CD14-positive monocyte (primary cell): ENCODE results near the gene MIA2. TPM values are rescaled to one million over a fixed set of nuclear protein-coding genes. Genes with fewer than 3 reads are reported as not detected.

Source experiments
- DNase-seq, 3 donors: peaks; one replicate each; pipeline ENCODE4 v3.0.0-alpha.2; 2011 to 2022
- H2AFZ ChIP-seq: 2 replicates; pipeline ENCODE4 v1.6.0; 2012; ENCODE audit warnings: mild to moderate bottlenecking, low read depth, low read length, inconsistent platforms; ENCODE audit not compliant: insufficient read depth, poor library complexity, severe bottlenecking
- H3K27ac ChIP-seq, 2 donors: 1 replicate in 1 of 2; 2 replicates in 1 of 2; pipeline ENCODE4 v1.5.1; 2012 to 2013; ENCODE audit warnings: low read length in 2 of 2, control low read depth in 1 of 2, inconsistent platforms in 1 of 2, low read depth in 1 of 2, mild to moderate bottlenecking in 1 of 2
- H3K27me3 ChIP-seq, 2 donors: one replicate each; pipeline versions ENCODE4 v1.6.0 to v1.6.1; 2011 to 2013; ENCODE audit warnings: low read length in 2 of 2; ENCODE audit not compliant: control insufficient read depth in 2 of 2, insufficient read depth in 2 of 2
- H3K36me3 ChIP-seq, 2 donors: replicated peaks in 1 of 2; 1 replicate in 1 of 2; 2 replicates in 1 of 2; pipeline versions ENCODE4 v1.5.1 to v1.6.1; 2012 to 2013; ENCODE audit warnings: low read length in 2 of 2, control low read depth in 1 of 2, inconsistent platforms in 1 of 2, mild to moderate bottlenecking in 1 of 2; ENCODE audit not compliant: insufficient read depth in 2 of 2, control insufficient read depth in 1 of 2
- H3K4me1 ChIP-seq, 2 donors: 1 replicate in 1 of 2; 2 replicates in 1 of 2; pipeline versions ENCODE4 v1.5.1 to v1.6.1; 2012 to 2013; ENCODE audit warnings: low read length in 2 of 2, control low read depth in 1 of 2, inconsistent platforms in 1 of 2, mild to moderate bottlenecking in 1 of 2, moderate library complexity in 1 of 2; ENCODE audit not compliant: insufficient read depth in 2 of 2, control insufficient read depth in 1 of 2
- H3K4me2 ChIP-seq: replicated peaks from 2 replicates; pipeline ENCODE3; 2012; ENCODE audit warnings: low read length, moderate library complexity, mild to moderate bottlenecking; ENCODE audit not compliant: poor library complexity, severe bottlenecking; ENCODE audit errors: extremely low read depth
- H3K4me3 ChIP-seq, 3 experiments: fragments of 200-600 bp in 1 of 3; sonication (generic) in 1 of 3; replicated peaks in 1 of 3; 1 replicate in 2 of 3; 2 replicates in 1 of 3; pipeline ENCODE4 v1.5.1; 2011 to 2013; ENCODE audit warnings: low read length in 3 of 3, mild to moderate bottlenecking in 3 of 3, control low read depth in 2 of 3, low read depth in 2 of 3, inconsistent platforms in 1 of 3, moderate library complexity in 1 of 3
- H3K79me2 ChIP-seq: 2 replicates; pipeline ENCODE4 v1.6.0; 2012; ENCODE audit warnings: mild to moderate bottlenecking, control low read depth, inconsistent platforms, low read length, moderate library complexity; ENCODE audit not compliant: insufficient read depth
- H3K9ac ChIP-seq: 2 replicates; pipeline ENCODE4 v1.6.0; 2017; ENCODE audit warnings: low read length, mild to moderate bottlenecking; ENCODE audit not compliant: insufficient read depth, poor library complexity, severe bottlenecking
- H3K9me3 ChIP-seq, 2 donors: replicated peaks in 1 of 2; 1 replicate in 1 of 2; 2 replicates in 1 of 2; pipeline versions ENCODE4 v1.5.1 to v1.6.1; 2012 to 2013; ENCODE audit warnings: low read length in 2 of 2, control low read depth in 1 of 2; ENCODE audit not compliant: control insufficient read depth in 1 of 2, insufficient read depth in 1 of 2
- H4K20me1 ChIP-seq: 2 replicates; pipeline ENCODE4 v1.6.0; 2012; ENCODE audit warnings: mild to moderate bottlenecking, low read length, control low read depth, moderate library complexity; ENCODE audit not compliant: insufficient read depth
- H3K27ac Mint-ChIP-seq, 7 donors: one replicate each; pipeline ENCODE4 v1.8.0; 2020; ENCODE audit warnings: mild to moderate bottlenecking in 7 of 7, mixed read lengths in 7 of 7, moderate library complexity in 6 of 7, inconsistent platforms in 2 of 7
- H3K27me3 Mint-ChIP-seq, 3 donors: one replicate each; pipeline ENCODE4 v1.8.0; 2021 to 2022; ENCODE audit warnings: low read depth in 3 of 3, mild to moderate bottlenecking in 3 of 3, mixed read lengths in 3 of 3, moderate library complexity in 3 of 3, inconsistent platforms in 1 of 3
- H3K36me3 Mint-ChIP-seq, 2 donors: one replicate each; pipeline ENCODE4 v1.8.0; 2020; ENCODE audit warnings: mixed read lengths in 2 of 2, inconsistent platforms in 1 of 2, mild to moderate bottlenecking in 1 of 2
- H3K4me1 Mint-ChIP-seq: one replicate; pipeline ENCODE4 v1.8.0; 2020; ENCODE audit warnings: mild to moderate bottlenecking, mixed read lengths
- H3K4me3 Mint-ChIP-seq, 2 donors: one replicate each; pipeline ENCODE4 v1.8.0; 2020; ENCODE audit warnings: mild to moderate bottlenecking in 2 of 2, mixed read lengths in 2 of 2, moderate library complexity in 1 of 2
- H3K9me3 Mint-ChIP-seq, 7 donors: one replicate each; pipeline ENCODE4 v1.8.0; 2020 to 2022; ENCODE audit warnings: mixed read lengths in 7 of 7, mild to moderate bottlenecking in 6 of 7, moderate library complexity in 6 of 7, inconsistent platforms in 2 of 7
- CTCF ChIP-seq: fragments of 200-600 bp; IDR thresholded peaks from one replicate; pipeline ENCODE4 v1.8.0; 2022; ENCODE audit warnings: antibody characterized with exemption, mild to moderate bottlenecking
- WGBS: methylation state at CpG from one replicate; pipeline ENCODE4 v1.1.5; 2013; ENCODE audit warnings: missing lambda C conversion rate; ENCODE audit not compliant: insufficient coverage; 5-methylcytosine and 5-hydroxymethylcytosine counted together
- intact Hi-C, 2 donors: fragments of 100-400 bp; cut with micrococcal nuclease; formaldehyde crosslinking; loops; one replicate each; pipeline versions ENCODE4 v1.15.0 to v1.15.1; 2023
- polyA plus RNA-seq, 3 donors: library from polyadenylated mRNA; depleted of rRNA in 1 of 3; unstranded in 2 of 3; stranded (reverse) in 1 of 3; fragments of 300-500 nt in 2 of 3; fragments of >200 nt in 1 of 3; fragmentation: Illumina TruSeq in 2 of 3; gene quantifications; 1 replicate in 2 of 3; 2 replicates in 1 of 3; pipeline ENCODE4 v1.2.3, GENCODE V29; 2012 to 2021

Gene MIA2
- polyA plus RNA-seq, 3 donors: 19.1 to 24.6 (median 20.0) TPM

GRCh38 chr14:39320318-39320717 is 86.6 kb downstream of the MIA2 start:
- no peaks in the 10 kb centered on the region for H3K9me3 ChIP-seq
- H3K9me3 Mint-ChIP-seq: no peaks in the 10 kb centered on the region
- no CpG with 5 or more reads among the region's 1 CpG for WGBS
- no peak overlapping the region for H3K4me2 ChIP-seq
- H3K27me3 ChIP-seq: no peaks in the 10 kb centered on the region
- H4K20me1 ChIP-seq: no peaks in the 10 kb centered on the region
- H3K27me3 Mint-ChIP-seq: peaks cover 0 to 1% (median 0%) of the 10 kb centered on the region in 3 donors
- no peak for DNase-seq
- H3K36me3 ChIP-seq: peaks cover 81 to 86% of the 10 kb centered on the region in 2 donors
- H3K4me1 Mint-ChIP-seq: no peaks in the 10 kb centered on the region
- no peak overlapping the region for H2AFZ ChIP-seq
- H3K9ac ChIP-seq: no peak overlapping the region
- H3K4me1 ChIP-seq: no peaks in the 10 kb centered on the region
- no peak overlapping the region for H3K4me3 Mint-ChIP-seq
- H3K36me3 Mint-ChIP-seq: peaks cover 53 to 67% of the 10 kb centered on the region in 2 donors
- no peak overlapping the region for H3K4me3 ChIP-seq
- no peaks in the 10 kb centered on the region for H3K79me2 ChIP-seq
- TF ChIP-seq CTCF: no peak
- no peak overlapping the region for H3K27ac ChIP-seq
- intact Hi-C loops: no loop called here
- H3K27ac Mint-ChIP-seq: no peak overlapping the region

- peak overlapping the region in 1 of 2 donors; percentile 26 for H3K27ac ChIP-seq
- H3K36me3 ChIP-seq: peaks cover 74 to 86% of the 10 kb centered on the region in 2 donors
- Mint-ChIP-seq H3K36me3 (peaks cover 55 to 64% of the 10 kb centered on the region in 2 donors), H3K27ac (peak overlapping the region in 2 of 7 donors; percentile 53 to 67), H3K4me1 (no peaks in the 10 kb centered on the region), H3K27me3 (peaks cover 0 to 1% (median 0%) of the 10 kb centered on the region in 3 donors), H3K4me3 (no peak overlapping the region), H3K9me3 (peaks cover 0 to 3% (median 0%) of the 10 kb centered on the region in 7 donors)
- H3K27me3 ChIP-seq: no peaks in the 10 kb centered on the region
- no peaks in the 10 kb centered on the region for H3K79me2 ChIP-seq
- intact Hi-C loops: no loop called here
- TF ChIP-seq CTCF: no peak
- H4K20me1 ChIP-seq: no peaks in the 10 kb centered on the region
- H3K9me3 ChIP-seq: no peaks in the 10 kb centered on the region
- H3K4me3 ChIP-seq: no peak overlapping the region
- no peak for DNase-seq
- H2AFZ ChIP-seq: no peak overlapping the region
- no peak overlapping the region for H3K9ac ChIP-seq
- no peak overlapping the region for H3K4me2 ChIP-seq
- no peaks in the 10 kb centered on the region for H3K4me1 ChIP-seq
Measured at GRCh38 chr14:39322807-39323206, 89.1 kb downstream of the MIA2 start.
